ENCODE results near the gene DYNC1LI2.

DNA sequence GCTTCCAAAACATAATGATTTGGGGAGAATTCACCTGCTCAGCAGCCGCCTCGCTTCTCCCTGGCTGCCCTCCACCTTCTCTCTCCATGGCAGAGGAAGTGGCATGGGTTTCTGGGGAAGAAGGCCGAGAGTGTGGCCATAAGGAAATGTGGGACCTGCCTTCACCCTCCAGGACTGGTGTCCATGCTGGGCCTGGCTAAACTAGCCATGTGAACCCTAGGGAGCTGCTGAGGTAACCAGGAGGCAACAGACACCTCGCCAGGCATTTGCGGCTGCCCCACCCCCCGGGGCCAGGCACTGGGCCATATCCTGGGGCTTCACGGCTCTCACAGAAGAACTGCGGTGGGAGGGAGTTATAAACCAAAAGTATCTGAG is 44.9 kb downstream of the DYNC1LI2 start:
- TF ChIP-seq CTCF (conservative IDR thresholded peaks at IDR 0.05 in 1 of 2, IDR thresholded peaks at IDR 0.05 in 1 of 2; ENCODE audit: extremely low read depth in 1 of 2, insufficient read depth in 1 of 2, low read depth in 1 of 2, low read length in 2 of 2) = no peak
- no peak for TF ChIP-seq EZH2 (IDR thresholded peaks at IDR 0.05; ENCODE audit: borderline replicate concordance, low read length)
